Measurements from ENCODE around the gene ZNF787. TPM values are rescaled to one million over a fixed set of nuclear protein-coding genes. Genes with fewer than 3 reads are reported as not detected.

The ZNF787 gene
- total and polyA plus RNA-seq, 10 of the 15 experiments (the other 5 are each of a cell fraction or from before 2014, with no cell fraction given) = 0.23 to 39.9 (median 4.1) TPM

DNA sequence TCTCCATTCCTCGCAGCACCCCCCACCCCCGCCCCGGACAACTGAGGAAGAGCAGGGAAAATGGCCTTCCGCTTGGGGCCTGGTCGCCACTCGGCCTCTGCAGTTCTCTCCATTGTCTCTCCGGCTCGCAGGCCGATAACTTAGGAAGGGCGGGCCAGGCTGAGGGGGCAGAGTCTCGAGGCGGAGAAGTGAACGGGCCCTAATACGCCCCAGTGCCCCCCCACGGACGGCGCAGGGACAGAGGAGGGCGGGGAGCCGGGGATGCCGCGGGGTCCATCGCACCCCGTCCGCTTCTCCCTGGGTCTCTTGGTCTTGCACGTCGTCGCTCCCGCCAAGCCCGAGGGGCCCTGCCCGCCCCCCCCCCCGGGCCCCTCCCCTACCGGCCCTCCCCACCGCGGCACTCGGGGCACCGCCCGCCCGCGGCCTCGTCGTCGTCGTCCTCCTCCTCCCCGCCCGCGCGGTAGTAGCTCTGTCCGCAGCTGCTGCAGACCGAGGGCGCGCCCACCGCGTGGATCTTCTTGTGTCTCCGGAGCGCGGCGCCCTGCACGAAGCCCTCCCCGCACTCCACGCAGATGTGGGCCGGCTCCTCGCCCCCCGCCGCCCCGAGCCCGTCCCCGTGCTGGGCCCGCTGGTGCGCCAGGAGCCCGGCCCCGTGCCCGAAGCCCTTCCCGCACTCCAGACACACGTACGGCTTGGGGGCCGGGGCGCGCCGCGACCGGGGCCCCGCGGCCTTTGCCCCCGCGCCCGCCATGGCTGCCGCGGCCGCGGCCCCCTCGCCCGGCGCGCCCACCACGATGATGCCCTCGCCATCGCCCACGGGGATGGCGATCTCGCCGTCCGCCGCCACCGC lies 33.2 kb downstream of the ZNF787 start:
- intact Hi-C loops (cut with micrococcal nuclease; ENCODE audit: unreplicated experiment) (no loop called here), in situ Hi-C loops (cut with MboI) (no loop called here)
- Histone ChIP-seq H3K9ac (ENCODE audit: control insufficient read depth, insufficient read depth, low read length) (no peak overlapping the region), H3K4me3 (no peak overlapping the region), H3K27me3 (replicated peaks in 1 of 2; ENCODE audit: control insufficient read depth in 2 of 2, insufficient read depth in 2 of 2, low read length in 1 of 2) (no peaks in the 10 kb centered on the region), H3K27ac (ENCODE audit: control insufficient read depth, insufficient read depth) (no peak overlapping the region), H3K79me2 (ENCODE audit: control insufficient read depth, insufficient read depth, low read length) (no peaks in the 10 kb centered on the region; the same call in 1 of the 2 replicates), H4K20me1 (ENCODE audit: control insufficient read depth, insufficient read depth) (no peaks in the 10 kb centered on the region), H3K4me2 (ENCODE audit: control insufficient read depth, insufficient read depth) (no peak overlapping the region), H3K36me3 (ENCODE audit: control insufficient read depth in 2 of 2, insufficient read depth in 2 of 2, low read length in 1 of 2) (peaks cover 3 to 15% of the 10 kb centered on the region in 2 experiments; a peak in 3 of 4 replicates), H3K4me1 (ENCODE audit: control insufficient read depth, insufficient read depth, low read length) (no peaks in the 10 kb centered on the region), H2AFZ (ENCODE audit: control insufficient read depth, low read depth, low read length) (no peak overlapping the region), H3K9me3 (replicated peaks; ENCODE audit: control insufficient read depth, insufficient read depth, low read length) (peaks cover 3% of the 10 kb centered on the region; the same call in 2 of the 3 replicates)
- 97% methylated on average over 23 of the region's 104 CpGs for WGBS (ENCODE audit: insufficient coverage, insufficient replicate concordance, low lambda C conversion rate, missing lambda C conversion rate)
- DNase-seq (ENCODE audit: low read depth, low spot score) (no peak), FAIRE-seq (no peak), ATAC-seq (no peak)
- peak; percentile 13; the same call in 1 of the 2 replicates for TF ChIP-seq POLR2A (IDR thresholded peaks at IDR 0.05; ENCODE audit: low read depth, low read length)
- TF ChIP-seq SUZ12 (IDR thresholded peaks at IDR 0.05; ENCODE audit: unreplicated experiment) = no peak
- no peak for TF ChIP-seq JUND (IDR thresholded peaks at IDR 0.05; ENCODE audit: low read depth, low read length)
- no peak for TF ChIP-seq SRF (IDR thresholded peaks at IDR 0.05; ENCODE audit: low read depth in 2 of 2, low read length in 2 of 2)
- no peak for TF ChIP-seq EGR1 (IDR thresholded peaks at IDR 0.05; ENCODE audit: borderline replicate concordance in 1 of 2, low read depth in 2 of 2, low read length in 2 of 2)
- TF ChIP-seq CEBPZ (IDR thresholded peaks at IDR 0.05; ENCODE audit: low read depth, low read length) = no peak
- TF ChIP-seq, protein P1, sequence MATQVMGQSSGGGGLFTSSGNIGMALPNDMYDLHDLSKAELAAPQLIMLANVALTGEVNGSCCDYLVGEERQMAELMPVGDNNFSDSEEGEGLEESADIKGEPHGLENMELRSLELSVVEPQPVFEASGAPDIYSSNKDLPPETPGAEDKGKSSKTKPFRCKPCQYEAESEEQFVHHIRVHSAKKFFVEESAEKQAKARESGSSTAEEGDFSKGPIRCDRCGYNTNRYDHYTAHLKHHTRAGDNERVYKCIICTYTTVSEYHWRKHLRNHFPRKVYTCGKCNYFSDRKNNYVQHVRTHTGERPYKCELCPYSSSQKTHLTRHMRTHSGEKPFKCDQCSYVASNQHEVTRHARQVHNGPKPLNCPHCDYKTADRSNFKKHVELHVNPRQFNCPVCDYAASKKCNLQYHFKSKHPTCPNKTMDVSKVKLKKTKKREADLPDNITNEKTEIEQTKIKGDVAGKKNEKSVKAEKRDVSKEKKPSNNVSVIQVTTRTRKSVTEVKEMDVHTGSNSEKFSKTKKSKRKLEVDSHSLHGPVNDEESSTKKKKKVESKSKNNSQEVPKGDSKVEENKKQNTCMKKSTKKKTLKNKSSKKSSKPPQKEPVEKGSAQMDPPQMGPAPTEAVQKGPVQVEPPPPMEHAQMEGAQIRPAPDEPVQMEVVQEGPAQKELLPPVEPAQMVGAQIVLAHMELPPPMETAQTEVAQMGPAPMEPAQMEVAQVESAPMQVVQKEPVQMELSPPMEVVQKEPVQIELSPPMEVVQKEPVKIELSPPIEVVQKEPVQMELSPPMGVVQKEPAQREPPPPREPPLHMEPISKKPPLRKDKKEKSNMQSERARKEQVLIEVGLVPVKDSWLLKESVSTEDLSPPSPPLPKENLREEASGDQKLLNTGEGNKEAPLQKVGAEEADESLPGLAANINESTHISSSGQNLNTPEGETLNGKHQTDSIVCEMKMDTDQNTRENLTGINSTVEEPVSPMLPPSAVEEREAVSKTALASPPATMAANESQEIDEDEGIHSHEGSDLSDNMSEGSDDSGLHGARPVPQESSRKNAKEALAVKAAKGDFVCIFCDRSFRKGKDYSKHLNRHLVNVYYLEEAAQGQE (IDR thresholded peaks at IDR 0.05; ENCODE audit: low read depth, low read length) = no peak
- TF ChIP-seq E4F1 (IDR thresholded peaks at IDR 0.05; ENCODE audit: borderline replicate concordance, partially characterized antibody) = no peak
- no TSS peak for BruUV-seq (replicated peaks)
- POLR2A ChIA-PET = no interaction called here
- CTCF ChIA-PET = no interaction called here
- SMC1A ChIA-PET (ENCODE audit: uncharacterized antibody, unreplicated experiment) = no interaction called here
- RAD21 ChIA-PET (ENCODE audit: unreplicated experiment) = interaction anchor here (0.5 to 1.3 kb wide), 2 partner anchors 84 to 227 kb away, joined by 4 to 5 read pairs; partner anchors contain the start of gene ZSCAN5A

Measured in GM12878 (cell line).